GM18507 (cell line): ENCODE data around the gene MYH6.

Source experiments
- DNase-seq: peaks from one replicate; pipeline ENCODE4 v3.0.0; 2011; ENCODE audit warnings: low read depth; ENCODE audit not compliant: insufficient read length; ENCODE audit errors: extremely low spot score
- FAIRE-seq: peaks from 2 replicates; lab custom pipeline; 2011; peaks lifted over from hg19 to GRCh38; lab: Jason Lieb, UNC

Gene MYH6

GRCh38 chr14:23362200-23362599 lies 45.9 kb downstream of the MYH6 start:
- FAIRE-seq (no peak), DNase-seq (no peak)

- DNase-seq (no peak), FAIRE-seq (no peak)
Observed at GRCh38 chr14:23361763-23362162, 46.3 kb downstream of the MYH6 start.

- no peak for DNase-seq
- no peak for FAIRE-seq
Observed at GRCh38 chr14:23361320-23361719, 46.8 kb downstream of the MYH6 start.

GRCh38 chr14:23360496-23360895 lies 47.6 kb downstream of the MYH6 start:
- FAIRE-seq: no peak
- no peak for DNase-seq

- FAIRE-seq: no peak
- DNase-seq: no peak
Observed at GRCh38 chr14:23359722-23360447, 48.2 kb downstream of the MYH6 start.

GRCh38 chr14:23359167-23359626 lies 48.9 kb downstream of the MYH6 start:
- no peak for DNase-seq
- FAIRE-seq: no peak

- FAIRE-seq (no peak), DNase-seq (no peak)
Observed at GRCh38 chr14:23358553-23359166, 49.4 kb downstream of the MYH6 start.

GRCh38 chr14:23358042-23358441 lies 50.0 kb downstream of the MYH6 start:
- DNase-seq (no peak), FAIRE-seq (no peak)

- FAIRE-seq (no peak), DNase-seq (no peak)
Observed at GRCh38 chr14:23357261-23357660, 50.8 kb downstream of the MYH6 start.

GRCh38 chr14:23356662-23357061 lies 51.4 kb downstream of the MYH6 start:
- no peak for DNase-seq
- no peak for FAIRE-seq

- FAIRE-seq: no peak
Observed at GRCh38 chr14:23355871-23356435, 52.1 kb downstream of the MYH6 start.

GRCh38 chr14:23354990-23355389 lies 53.1 kb downstream of the MYH6 start:
- FAIRE-seq: no peak
- no peak for DNase-seq

More at GRCh38 chr14:23355871-23356435, 52.1 kb downstream of the MYH6 start:
- no peak for DNase-seq

GRCh38 chr14:23353433-23353780 lies 54.7 kb downstream of the MYH6 start:
- DNase-seq: no peak
- no peak for FAIRE-seq

- DNase-seq (no peak), FAIRE-seq (no peak)
Observed at GRCh38 chr14:23352506-23353432, 55.3 kb downstream of the MYH6 start, which contains the start of gene SLC22A17. Gene SLC22A17 (minus strand): TSS chr14:23352887.

GRCh38 chr14:23351681-23352505 lies 56.2 kb downstream of the MYH6 start:
- no peak for FAIRE-seq
- DNase-seq: no peak

GRCh38 chr14:23349156-23349845 lies 58.8 kb downstream of the MYH6 start:
- no peak for FAIRE-seq
- DNase-seq: no peak

GRCh38 chr14:23348297-23348655 lies 59.8 kb downstream of the MYH6 start:
- FAIRE-seq (no peak), DNase-seq (no peak)

GRCh38 chr14:23347406-23348296 lies 60.4 kb downstream of the MYH6 start:
- FAIRE-seq: no peak

More at GRCh38 chr14:23347406-23348296, 60.4 kb downstream of the MYH6 start:
- no peak for DNase-seq
